ENCODE measurements around the gene PDGFD. TPM values are rescaled to one million over a fixed set of nuclear protein-coding genes. Genes with fewer than 3 reads are reported as not detected.

The PDGFD gene
- total and polyA plus RNA-seq, 2 experiments from 2014 or later, result 1.9 to 4.5 TPM

- no peaks in the 10 kb centered on the region for H3K4me1 Mint-ChIP-seq
- Histone ChIP-seq H3K4me3 (no peak overlapping the region), H3F3A (replicated peaks; ENCODE audit: low read depth) (no peaks in the 10 kb centered on the region), H3K36me3 (ENCODE audit: insufficient read depth) (no peaks in the 10 kb centered on the region), H3K27ac (ENCODE audit: low read depth) (no peak overlapping the region), H3K4me1 (ENCODE audit: insufficient read depth) (no peaks in the 10 kb centered on the region), H3K4me2 (no peak overlapping the region), H2AFZ (no peak overlapping the region), H3K27me3 (ENCODE audit: insufficient read depth) (no peaks in the 10 kb centered on the region), H3K79me2 (replicated peaks; ENCODE audit: insufficient read depth) (no peaks in the 10 kb centered on the region), H3K9me2 (ENCODE audit: insufficient read depth) (peaks cover 12% of the 10 kb centered on the region; the same call in 1 of the 2 replicates), H4K20me1 (replicated peaks; ENCODE audit: insufficient read depth) (no peaks in the 10 kb centered on the region)
- no peak overlapping the region for H3K27ac Mint-ChIP-seq
- H3K27me3 Mint-ChIP-seq (ENCODE audit: insufficient read depth, low read depth, poor library complexity), result no peaks in the 10 kb centered on the region
- ATAC-seq (no peak), DNase-seq (ENCODE audit: low spot score) (no peak)
- no peak overlapping the region for H3K4me3 Mint-ChIP-seq
- H3K9me3 Mint-ChIP-seq, result no peaks in the 10 kb centered on the region
- no peaks in the 10 kb centered on the region for H3K36me3 Mint-ChIP-seq (ENCODE audit: low read depth)
- TF ChIP-seq ZNF462 (CRISPR knock-in tag; IDR thresholded peaks at IDR 0.05) (no peak), ETS1 (IDR thresholded peaks at IDR 0.05) (no peak), POLR2AphosphoS5 (IDR thresholded peaks at IDR 0.05; ENCODE audit: low read depth) (no peak), CTCF (conservative IDR thresholded peaks at IDR 0.05; ENCODE audit: low read depth in 2 of 2) (no peak), STAT1 (IDR thresholded peaks at IDR 0.05; ENCODE audit: unreplicated experiment) (no peak)
Measured at GRCh38 chr11:103895106-103895505, 268.8 kb downstream of the PDGFD start.
